Stimulated activated CD4-positive, alpha-beta T cell treated with anti-CD3 and anti-CD28 coated beads, Interleukin-15, amount 100 ng/mL, for 48 hours (primary cell): ENCODE data around the gene RAB40B.

Experiments used
- DNase-seq, 2 donors: peaks; one replicate each; pipeline ENCODE4 v3.0.0-alpha.2; 2020; ENCODE audit warnings: low read depth in 2 of 2

Gene RAB40B

DNA sequence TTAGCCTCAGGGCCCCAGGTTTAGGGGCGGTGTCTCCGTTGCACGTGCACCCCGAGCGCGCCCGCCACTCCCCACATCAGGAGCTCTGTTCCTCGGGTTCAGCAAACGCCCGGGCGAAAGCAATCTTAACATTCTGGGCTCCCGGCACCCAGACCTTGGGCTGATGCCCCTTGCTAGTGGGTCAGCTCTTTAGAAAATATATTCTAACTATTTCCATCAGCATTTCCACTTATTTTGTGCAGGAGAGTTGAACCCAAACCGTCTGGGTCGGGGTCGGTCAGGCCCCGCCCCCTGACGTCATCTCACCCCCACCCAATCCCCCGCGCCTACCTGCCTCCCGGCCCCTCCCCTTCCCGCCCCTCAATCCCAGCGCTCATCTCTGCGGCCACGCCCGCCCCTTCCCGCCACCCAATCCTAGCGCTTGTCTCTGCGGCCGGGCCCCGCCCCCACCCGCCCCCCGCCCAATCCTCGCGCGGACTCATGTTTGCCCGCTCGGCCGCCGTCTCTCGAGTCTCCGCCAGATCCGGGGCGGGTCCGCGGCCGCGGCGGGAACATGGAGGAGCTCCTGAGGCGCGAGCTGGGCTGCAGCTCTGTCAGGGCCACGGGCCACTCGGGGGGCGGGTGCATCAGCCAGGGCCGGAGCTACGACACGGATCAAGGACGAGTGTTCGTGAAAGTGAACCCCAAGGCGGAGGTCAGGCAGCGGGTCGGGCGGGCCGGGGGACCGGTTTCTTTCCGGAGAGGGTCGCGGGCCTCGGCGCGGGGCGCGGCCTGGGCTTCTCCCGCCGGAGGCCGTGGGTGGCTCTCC, 17.9 kb upstream of the RAB40B start, which contains the start of gene FN3KRP:
Gene FN3KRP, plus strand, starts transcription at position 504 of the 808 bp plus-strand sequence. Its CDS starts 50 bp downstream, at position 554.
- peak; percentile 80 to 90 for DNase-seq

DNA sequence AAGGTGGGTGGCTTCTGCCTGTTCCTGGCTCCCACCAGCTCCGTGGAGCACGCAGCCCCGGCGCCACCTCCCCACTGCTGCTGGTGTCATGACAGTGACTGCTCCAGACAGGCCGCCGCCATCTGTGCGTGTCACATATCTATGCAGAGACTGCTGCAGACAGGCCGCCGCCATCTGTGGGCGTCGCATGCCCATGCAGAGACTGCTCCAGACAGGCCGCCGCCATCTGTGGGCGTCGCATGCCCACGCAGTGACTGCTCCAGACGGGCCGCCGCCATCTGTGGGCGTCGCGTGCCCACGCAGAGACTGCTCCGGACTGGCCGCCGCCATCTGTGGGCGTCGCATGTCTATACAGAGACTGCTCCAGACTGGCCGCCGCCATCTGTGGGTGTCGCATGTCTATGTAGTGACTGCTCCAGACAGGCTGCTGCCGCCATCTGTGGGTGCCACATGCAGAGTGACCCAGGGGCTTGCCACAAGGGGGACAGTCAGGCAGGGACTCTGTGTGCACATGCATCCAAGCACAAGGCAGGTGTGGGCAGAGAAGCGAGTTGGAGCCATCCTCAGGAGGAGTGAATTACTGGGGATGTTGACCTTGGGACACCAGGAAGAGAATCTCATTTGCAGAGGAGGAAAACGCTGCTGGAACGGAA, 14.7 kb upstream of the RAB40B start:
- DNase-seq, result no peak

GRCh38 chr17:82710499-82711232, 12.2 kb upstream of the RAB40B start:
- no peak for DNase-seq

DNA sequence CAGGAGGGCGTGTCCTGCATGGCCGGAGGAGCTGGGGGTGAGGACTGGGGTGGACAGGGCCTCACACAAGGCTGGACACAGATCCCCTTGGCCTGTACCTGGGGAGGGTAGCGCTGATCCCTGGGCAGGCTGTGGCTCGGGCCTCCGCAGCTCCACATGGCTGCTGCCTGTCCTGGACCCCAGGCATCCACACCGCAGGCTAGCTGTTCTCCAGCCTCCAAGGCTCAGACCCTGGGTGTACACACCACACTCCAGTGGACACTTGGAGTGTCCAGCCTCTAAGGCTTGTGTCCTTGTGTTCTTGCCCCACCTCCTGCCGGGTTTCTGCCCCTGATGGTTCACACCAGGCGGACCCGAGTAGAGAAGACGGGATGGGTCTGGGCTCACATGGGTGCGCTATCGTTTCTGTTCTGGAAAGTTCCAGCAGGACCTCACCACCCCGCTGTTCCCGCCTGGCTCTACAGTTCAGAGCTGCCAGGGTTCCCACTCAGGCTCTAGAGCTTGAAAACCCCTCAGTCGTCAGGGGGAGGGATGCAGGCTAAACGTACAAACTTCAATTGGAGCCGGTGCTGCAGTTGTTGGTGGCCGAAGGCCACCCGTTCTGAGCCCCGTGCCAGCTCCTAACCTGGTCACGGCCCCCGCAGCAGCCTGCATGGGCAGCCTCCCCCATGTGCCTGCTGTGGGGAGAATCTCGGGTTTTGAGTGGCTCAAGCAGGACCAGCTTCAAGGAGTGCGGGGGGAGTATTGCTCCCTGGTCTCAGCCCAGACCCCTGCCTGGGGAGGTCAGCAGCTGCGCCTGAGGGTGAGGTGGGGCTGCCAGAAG, 11.4 kb upstream of the RAB40B start:
- no peak for DNase-seq

DNA sequence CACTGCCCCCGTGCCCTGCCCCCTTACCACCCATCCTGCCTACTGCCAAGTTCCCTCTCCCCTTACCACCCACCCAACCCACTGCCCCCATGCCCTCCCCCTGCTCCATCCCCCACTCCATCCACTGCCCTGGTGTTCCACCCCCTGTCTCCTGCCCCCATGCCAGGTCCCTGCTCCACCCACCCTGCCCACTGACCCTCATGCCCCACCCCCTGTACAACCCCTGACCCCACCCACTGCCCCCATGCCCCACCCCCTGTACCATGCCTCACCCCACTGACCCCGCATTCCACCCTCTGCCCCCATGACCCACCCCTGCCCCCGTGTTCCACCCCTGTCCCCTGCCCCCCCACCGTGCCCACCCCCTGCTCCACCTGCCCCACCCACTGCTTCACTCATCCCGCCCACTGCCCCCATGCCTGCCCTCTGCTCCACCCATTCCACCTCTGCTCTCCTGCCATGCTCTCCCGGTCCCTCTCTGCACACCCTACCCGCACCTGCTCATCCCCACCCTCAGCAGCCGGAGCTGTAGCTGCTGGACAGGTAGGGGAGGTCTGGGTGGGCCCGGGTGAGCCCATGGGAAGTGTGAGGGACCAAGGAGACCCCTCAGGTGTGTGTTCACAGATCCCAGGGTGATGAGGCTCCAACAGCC, 10.7 kb upstream of the RAB40B start:
- no peak for DNase-seq

DNA sequence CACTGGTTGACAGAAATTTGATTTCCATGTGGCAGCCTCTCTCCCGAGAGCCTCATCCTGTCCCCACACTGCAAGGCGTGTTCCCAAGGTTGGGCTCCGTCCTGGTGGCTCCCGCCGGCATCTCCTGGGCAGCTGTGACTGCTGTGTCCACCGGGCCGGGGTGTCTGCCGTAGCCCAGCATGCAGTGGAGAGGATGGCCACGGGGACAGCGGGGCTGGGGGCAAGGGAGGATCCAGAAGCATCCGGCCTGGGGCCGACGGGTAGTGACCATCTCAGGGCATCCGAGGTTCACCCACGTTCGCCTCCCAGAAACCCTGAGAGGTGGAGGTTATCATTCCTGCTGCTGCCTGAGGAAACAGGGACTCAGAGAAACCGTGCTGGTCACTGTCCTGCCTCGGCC, 7.3 kb upstream of the RAB40B start:
- DNase-seq, result no peak

- no peak for DNase-seq
These were observed 6.4 kb upstream of the RAB40B start for GRCh38 chr17:82704886-82705285.

DNA sequence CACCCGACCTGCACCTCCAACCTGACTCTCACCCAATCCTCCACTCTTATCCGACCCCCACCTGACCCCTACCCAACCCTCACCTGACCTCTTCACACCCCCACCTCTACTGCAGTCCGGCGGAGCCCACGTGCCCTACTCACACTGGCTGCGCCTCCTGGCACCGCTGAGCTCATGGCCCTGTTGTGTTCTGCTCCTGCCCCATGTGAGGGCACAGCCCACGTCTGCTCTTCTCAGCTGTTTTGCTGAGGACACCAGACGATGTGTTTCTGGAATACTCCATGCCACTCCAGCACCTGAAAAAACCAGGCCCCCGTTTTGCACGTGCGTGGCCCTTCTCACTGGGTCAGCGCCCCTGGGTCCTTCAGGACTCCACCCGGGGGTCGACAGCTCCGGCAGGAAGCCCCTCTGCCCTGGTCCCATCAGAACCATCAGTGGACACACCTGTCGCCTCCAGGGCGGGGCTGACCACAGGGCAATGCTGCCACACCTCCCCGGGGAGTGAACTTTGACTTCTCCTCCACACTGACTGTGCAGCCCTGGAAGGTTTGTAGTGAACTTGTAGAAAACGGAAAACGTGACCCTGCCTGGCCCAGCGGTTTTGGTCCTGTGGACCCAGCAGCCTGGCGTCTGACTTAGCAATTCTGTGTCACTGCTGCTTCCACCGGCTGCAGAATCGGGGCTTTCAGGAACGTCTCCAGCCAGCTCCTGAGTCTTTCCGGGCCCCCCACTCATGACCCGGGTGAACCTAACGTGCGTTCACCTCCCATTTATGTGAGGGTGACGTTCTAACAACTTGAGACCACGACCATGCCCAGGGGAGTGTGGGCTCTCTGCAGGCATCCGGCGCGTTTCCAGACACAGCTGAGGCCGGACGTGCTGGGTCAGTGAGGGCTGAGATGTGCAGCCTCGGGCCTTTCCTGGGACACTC, 5.7 kb upstream of the RAB40B start:
- no peak for DNase-seq

- no peak for DNase-seq
These were observed 4.7 kb upstream of the RAB40B start for GRCh38 chr17:82703036-82703745.

GRCh38 chr17:82702231-82702927, 3.9 kb upstream of the RAB40B start:
- DNase-seq, result no peak

- no peak for DNase-seq
These were observed 1.1 kb upstream of the RAB40B start for GRCh38 chr17:82699551-82699950.

DNA sequence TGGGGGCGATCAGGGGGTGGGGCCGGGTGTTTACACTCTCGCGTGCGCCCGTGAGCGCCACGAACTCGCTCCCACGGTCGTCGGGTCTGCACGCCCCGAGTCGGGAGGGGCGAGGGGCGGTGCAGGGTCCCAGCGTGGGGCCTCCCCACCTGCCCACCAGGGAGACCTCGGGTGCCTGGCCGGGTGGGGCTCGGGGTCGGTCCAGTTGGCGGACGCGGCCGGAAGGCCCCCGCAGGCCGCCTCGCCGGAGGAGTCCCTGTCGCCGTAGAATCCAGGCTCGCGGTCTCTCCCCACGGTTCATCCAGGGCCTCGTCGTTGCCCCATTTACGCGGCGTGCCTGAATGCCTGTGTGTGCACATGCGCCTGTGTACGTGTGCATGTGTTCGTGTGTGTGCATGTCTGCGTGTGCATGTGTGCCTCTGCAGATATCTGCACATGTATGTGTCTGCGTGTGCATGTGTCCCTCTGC, 510 bp upstream of the RAB40B start:
- DNase-seq, result no peak

DNA sequence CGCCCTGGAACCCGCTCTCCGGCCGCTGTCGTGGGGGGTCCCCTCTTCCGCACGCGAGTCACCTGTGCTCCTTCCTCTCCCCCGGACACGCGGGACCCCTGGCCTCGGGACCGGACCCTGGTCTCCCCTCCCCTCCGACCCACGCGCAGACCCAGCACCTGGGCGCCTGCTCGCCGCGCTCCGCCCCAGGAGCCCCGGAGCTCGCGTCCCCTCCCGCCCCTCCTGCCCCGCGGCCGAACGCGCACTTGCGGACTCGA, 762 bp downstream of the RAB40B start:
- no peak for DNase-seq

DNA sequence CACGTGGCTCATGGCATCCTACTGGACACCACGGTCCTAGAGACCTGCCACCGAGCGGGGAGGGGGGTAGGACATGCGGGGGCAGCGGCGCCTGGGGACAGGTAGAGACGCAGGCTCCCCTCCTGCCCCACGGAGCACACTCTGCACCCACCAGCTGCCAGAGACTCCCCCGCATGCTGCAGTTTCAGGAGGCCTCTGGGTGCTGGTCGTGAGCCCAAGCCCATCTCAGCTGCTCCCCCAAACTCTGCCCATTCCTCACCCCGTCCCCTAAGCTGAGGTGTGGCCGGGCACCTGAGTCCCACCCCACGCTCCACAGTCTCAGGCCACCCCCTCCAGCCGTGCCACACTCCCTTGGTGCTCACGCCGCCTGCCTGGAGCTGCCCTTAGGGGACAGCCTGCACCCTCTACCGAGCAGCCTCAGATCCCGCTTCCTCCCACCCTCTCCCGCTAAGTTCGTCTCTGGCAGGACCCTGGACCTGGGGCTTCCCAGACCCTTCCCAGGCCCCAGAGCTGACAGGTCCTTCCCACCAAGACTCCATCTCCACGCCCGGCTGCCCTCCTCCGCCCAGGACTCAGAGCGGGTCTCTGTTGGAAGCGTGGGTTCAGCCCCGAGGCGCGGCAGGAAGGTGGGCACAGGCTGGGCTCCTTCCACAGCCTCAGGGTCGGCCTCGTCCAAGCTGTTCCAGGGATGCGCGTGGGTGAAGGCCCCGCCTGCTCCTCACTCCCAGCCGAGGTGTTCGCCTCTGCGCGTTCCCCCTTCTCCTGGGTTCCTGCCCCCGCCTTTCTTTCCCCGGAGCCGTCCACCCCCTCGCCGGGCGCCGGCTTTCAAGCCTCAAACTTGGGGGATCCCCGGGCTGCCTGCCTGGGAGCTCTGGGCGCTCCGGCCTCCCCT, 1.3 kb downstream of the RAB40B start:
- DNase-seq, result no peak

DNA sequence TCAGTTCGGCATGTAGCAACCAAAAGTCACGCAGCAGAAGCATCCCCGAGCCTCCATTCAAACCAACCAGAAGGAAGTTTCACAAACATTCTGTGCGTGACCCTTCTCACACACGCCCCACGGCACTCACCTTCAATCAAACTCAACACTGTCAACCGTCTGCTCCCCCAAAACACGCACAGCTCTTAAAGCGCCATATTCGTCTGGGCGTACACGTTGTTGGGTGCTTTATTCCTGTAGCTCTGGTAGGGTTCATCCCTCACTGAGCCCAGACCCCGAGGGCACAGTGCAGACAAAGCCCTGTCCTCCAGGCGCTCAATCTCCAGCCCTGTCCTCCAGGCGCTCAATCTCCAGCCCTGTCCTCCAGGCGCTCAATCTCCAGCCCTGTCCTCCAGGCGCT, 2.2 kb downstream of the RAB40B start:
- DNase-seq, result no peak

DNA sequence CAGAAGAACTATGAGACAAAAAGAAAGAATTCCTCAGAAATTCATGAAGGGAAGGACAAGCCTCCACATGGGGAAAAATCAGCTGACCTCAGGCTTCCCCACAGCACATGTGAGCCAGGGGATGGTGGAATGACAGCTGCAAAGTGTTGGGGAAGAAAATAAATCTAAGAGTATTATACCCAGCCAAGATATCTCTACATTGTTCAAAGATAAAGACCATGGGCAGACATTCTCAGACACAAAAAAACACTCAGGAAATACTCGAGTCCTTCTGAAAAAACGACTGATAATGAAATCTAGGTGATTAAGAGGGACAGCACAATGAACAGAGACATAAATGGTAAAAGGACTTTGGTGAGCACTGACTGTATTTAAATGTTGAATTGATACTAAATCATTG, 3.9 kb downstream of the RAB40B start:
- no peak for DNase-seq

DNA sequence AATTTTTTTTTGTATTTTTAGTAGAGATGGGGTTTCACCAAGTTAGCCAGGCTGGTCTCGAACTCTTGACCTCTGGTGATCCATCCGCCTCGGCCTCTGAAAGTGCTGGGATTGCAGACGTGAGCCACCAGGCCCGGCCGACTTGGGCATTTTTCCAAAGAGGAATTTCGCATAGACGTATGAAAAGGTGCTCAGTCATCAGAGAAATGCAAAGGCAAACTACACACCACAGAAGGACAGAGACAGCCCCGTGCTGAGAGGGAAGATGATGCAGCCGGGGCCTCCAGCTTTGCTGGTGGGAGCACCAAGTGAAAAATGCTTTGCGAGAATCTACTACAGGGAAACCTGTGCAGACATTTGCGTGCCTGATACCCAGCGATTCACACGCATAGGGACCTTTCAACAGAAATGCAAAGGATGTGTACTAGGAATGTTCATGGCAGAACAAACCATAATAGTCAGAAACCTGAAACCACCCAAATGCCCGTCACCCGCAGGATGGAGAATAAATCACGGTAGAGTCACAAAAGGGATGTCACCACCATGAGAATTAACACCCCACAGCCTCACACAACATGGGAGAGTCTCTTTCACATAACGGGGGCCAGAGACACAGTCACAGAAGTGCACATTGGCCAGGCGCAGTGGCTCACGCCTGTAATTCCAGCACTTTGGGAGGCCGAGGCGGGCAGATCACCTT, 5.2 kb downstream of the RAB40B start:
- DNase-seq, result no peak
